ENCODE data around the gene NPIPB9.

NPIPB9 gene

GRCh38 chr16:28821874-28822519 lies 70.4 kb downstream of the NPIPB9 start:
- no peak for DNase-seq (ENCODE audit: extremely low read depth in 1 of 2, low read depth in 1 of 2)

All from activated CD8-positive, alpha-beta memory T cell treated with anti-CD3 and anti-CD28 coated beads for 1 hour (primary cell).